ENCODE measurements around the gene SEC22C.

GRCh38 chr3:42509111-42509510 is 72.7 kb downstream of the SEC22C start:
- TF ChIP-seq YY1 (IDR thresholded peaks at IDR 0.05; ENCODE audit: insufficient read depth, insufficient read length): no peak
- no peak for TF ChIP-seq SUZ12 (IDR thresholded peaks at IDR 0.05; ENCODE audit: extremely low read depth, insufficient read depth, insufficient read length)
